Esophagus muscularis mucosa (tissue), 2 donors: Measurements from ENCODE around the gene ATP10A.
A peak's percentile ranks its signal among the peaks of the same experiment; 100 is the strongest.

ENCODE experiments used
- POLR2A ChIP-seq: fragments of 450-650 bp; IDR thresholded peaks from one replicate; pipeline ENCODE4 v1.6.1; 2017; ENCODE audit warnings: antibody characterized with exemption, moderate library complexity, mild to moderate bottlenecking, low read depth
- POLR2AphosphoS5 ChIP-seq, 2 donors: sonication (generic); formaldehyde crosslinking; IDR thresholded peaks; one replicate each; pipeline ENCODE4 v1.6.1; 2017; ENCODE audit warnings: antibody characterized with exemption in 2 of 2

- TF ChIP-seq POLR2AphosphoS5 (IDR thresholded peaks at IDR 0.05): peak; percentile 51 to 65
- TF ChIP-seq POLR2A: no peak
Measured at GRCh38 chr15:25797035-25797434, 66.1 kb downstream of the ATP10A start.
